Transverse colon (tissue), 4 donors: ENCODE measurements around the gene TMEM37. TPM values are rescaled to one million over a fixed set of nuclear protein-coding genes. Genes with fewer than 3 reads are reported as not detected.
"Not testable (repeated sequence)": the region's sequence is repeated elsewhere in the genome, so short reads cannot be mapped to it uniquely, and the experiment has no call there.

Experiments used
- DNase-seq: peaks from one replicate; pipeline ENCODE4 v3.0.0-alpha.2; 2019
- H3K27ac ChIP-seq, 4 donors: fragments of 200-600 bp; sonication (generic); 2 replicates each; pipeline ENCODE4 v1.5.1; 2016 to 2018; ENCODE audit warnings: inconsistent platforms in 4 of 4
- H3K27me3 ChIP-seq: fragments of 200-600 bp; sonication (generic); 2 replicates; pipeline ENCODE4 v1.5.1; 2017; ENCODE audit warnings: inconsistent platforms
- H3K36me3 ChIP-seq, 4 donors: fragments of 200-600 bp; sonication (generic); 2 replicates each; pipeline ENCODE4 v1.5.1; 2017 to 2019; ENCODE audit warnings: inconsistent platforms in 4 of 4
- H3K4me1 ChIP-seq, 4 donors: fragments of 200-600 bp; sonication (generic); 2 replicates each; pipeline ENCODE4 v1.5.1; 2017 to 2020; ENCODE audit warnings: inconsistent platforms in 4 of 4
- H3K4me3 ChIP-seq, 4 donors: fragments of 200-600 bp; sonication (generic); 1 replicate in 1 of 4; 2 replicates in 3 of 4; pipeline versions ENCODE4 v1.5.1 to v1.6.1; 2017 to 2019; ENCODE audit warnings: inconsistent platforms in 4 of 4
- H3K9me3 ChIP-seq, 2 donors: fragments of 200-600 bp; sonication (generic); 2 replicates each; pipeline ENCODE4 v1.5.1; 2017 to 2019; ENCODE audit warnings: inconsistent platforms in 2 of 2
- CTCF ChIP-seq, 5 experiments: fragments of 200-600 bp in 3 of 5; fragments of 450-650 bp in 2 of 5; sonication (generic) in 3 of 5; IDR thresholded peaks; 1 replicate in 2 of 5; 2 replicates in 3 of 5; pipeline ENCODE4 v1.5.1; 2016 to 2017; ENCODE audit warnings: antibody characterized with exemption in 5 of 5, inconsistent platforms in 3 of 5, mild to moderate bottlenecking in 2 of 5, moderate library complexity in 1 of 5
- EP300 ChIP-seq: sonication (generic); formaldehyde crosslinking; IDR thresholded peaks from one replicate; pipeline ENCODE4 v1.6.1; 2017; ENCODE audit warnings: antibody characterized with exemption, low read depth
- POLR2A ChIP-seq: fragments of 450-650 bp; IDR thresholded peaks from one replicate; pipeline ENCODE4 v1.6.1; 2016; ENCODE audit warnings: antibody characterized with exemption, mild to moderate bottlenecking, moderate library complexity
- POLR2AphosphoS5 ChIP-seq, 3 donors: sonication (generic); formaldehyde crosslinking; IDR thresholded peaks; one replicate each; pipeline ENCODE4 v1.6.1; 2016; ENCODE audit warnings: antibody characterized with exemption in 3 of 3
- WGBS, 2 donors: methylation state at CpG; one replicate each; pipeline ENCODE4 v1.1.5; 2018; ENCODE audit warnings: low coverage in 1 of 2; 5-methylcytosine and 5-hydroxymethylcytosine counted together
- in situ Hi-C, 4 donors: fragments of 200-750 bp; cut with MboI; loops; one replicate each; pipeline versions ENCODE4 v1.15.0 to v1.15.1; 2017; ENCODE audit warnings: low sequenced_read_pairs in 3 of 4, low pct_ligation_motif_present in 1 of 4, low pct_unique_long_range_greater_than_20kb in 1 of 4
- intact Hi-C: fragments of 100-400 bp; cut with DNase I; formaldehyde crosslinking; loops from one replicate; pipeline ENCODE4 v1.15.1; 2023; ENCODE audit warnings: low total_unique reads
- total RNA-seq, 4 donors: library from RNA; depleted of rRNA; stranded (reverse); fragments of >200 nt; gene quantifications; one replicate each; pipeline ENCODE4 v1.1.0, GENCODE V29; 2016

TMEM37 gene
- total RNA-seq, 4 donors from 2014 or later: 18.7 to 210 (median 157) TPM

DNA sequence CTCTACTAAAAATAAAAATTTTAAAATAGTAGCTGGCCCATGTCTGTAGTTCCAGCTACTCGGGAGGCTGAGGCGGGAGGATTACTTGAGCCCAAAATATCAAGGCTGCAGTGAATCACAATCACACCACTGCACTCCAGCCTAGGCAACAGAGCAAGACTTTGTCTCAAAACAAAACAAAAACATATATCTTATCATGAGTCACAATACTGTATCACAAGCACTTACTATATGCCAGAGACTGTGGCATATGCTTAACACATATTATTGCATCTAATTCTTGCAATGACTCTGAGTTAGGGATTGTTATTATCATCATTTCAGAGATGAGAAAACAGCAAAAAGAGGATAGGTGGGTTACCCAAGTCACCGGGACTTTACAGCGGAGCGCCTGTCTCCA, 29.5 kb upstream of the TMEM37 start:
- intact Hi-C loops: loop anchor here (10.0 kb wide), 1 partner anchor 253 kb away; no protein-coding TSS in a partner anchor
- no peaks in the 10 kb centered on the region for H3K27me3 ChIP-seq
- TF ChIP-seq POLR2A: no peak
- TF ChIP-seq CTCF (IDR thresholded peaks at IDR 0.05): no peak
- no peak for TF ChIP-seq POLR2AphosphoS5 (IDR thresholded peaks at IDR 0.05)
- no peak for TF ChIP-seq EP300
- peaks cover 0 to 12% (median 7%) of the 10 kb centered on the region in 4 donors for H3K4me1 ChIP-seq
- H3K27ac ChIP-seq: peak overlapping the region; percentile 66 to 81 (median 71)
- 85 to 89% methylated on average over 4 to 5 of the region's 5 CpGs for WGBS, 2 donors
- H3K9me3 ChIP-seq: no peaks in the 10 kb centered on the region
- H3K4me3 ChIP-seq: no peak overlapping the region
- no peaks in the 10 kb centered on the region for H3K36me3 ChIP-seq
- no peak for DNase-seq
- in situ Hi-C loops: loop anchor here in 2 of 4 donors (10.0 to 25.0 kb wide), 2 partner anchors 73 to 260 kb away; no protein-coding TSS in a partner anchor

DNA sequence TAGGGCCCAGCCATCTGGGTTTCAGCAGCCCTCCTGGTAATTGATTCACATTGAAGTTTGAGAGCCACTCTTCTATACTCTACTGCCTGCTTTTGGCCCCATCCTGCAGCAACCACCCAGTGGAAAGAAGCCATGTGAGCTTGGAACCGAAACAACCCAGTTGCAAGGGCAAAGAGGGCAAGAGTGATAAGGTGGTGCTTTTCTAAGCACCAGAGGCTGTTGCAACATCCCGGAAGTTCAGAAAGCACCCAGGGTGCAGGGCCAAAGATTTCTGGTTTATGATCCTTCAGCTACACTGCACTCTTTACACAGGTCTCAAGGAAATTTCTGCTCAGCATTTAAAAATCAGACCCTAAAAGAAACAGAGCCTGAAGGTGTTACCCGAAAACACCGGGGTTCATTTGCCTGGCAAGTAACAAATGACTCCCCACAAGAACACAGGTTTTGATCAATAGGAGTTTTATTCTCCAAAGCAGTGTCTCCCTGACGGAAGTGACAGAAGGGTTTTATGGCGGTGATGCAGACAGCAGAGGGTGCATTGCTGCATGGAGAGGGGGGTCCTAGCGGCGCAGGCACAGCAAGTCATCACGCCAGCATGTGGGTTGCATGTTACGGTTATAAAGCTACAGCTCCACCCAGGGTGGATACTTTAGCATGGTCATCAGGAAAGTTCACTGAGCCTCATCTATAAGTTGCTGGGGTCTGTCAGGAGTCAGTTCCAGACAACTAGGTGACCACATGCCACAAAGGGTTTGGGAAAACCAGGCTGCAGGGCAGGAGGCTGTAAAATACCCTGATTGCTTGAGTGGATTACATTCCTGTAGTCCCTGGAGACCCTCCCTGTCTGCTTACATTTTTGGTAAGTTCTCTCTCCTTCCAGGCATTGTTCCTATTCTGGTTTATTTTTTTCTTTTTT, 28.8 kb upstream of the TMEM37 start:
- TF ChIP-seq CTCF (IDR thresholded peaks at IDR 0.05): no peak
- peak in 1 of 3 donors; percentile 53 for TF ChIP-seq POLR2AphosphoS5 (IDR thresholded peaks at IDR 0.05)
- TF ChIP-seq POLR2A: no peak
- TF ChIP-seq EP300: no peak

GRCh38 chr2:119403618-119404017, 28.0 kb upstream of the TMEM37 start:
- not testable (repeated sequence) for H3K4me3 ChIP-seq, H3K27me3 ChIP-seq, H3K9me3 ChIP-seq, H3K36me3 ChIP-seq, DNase-seq
- WGBS, 2 donors: 47 to 82% methylated on average over 4 to 12 of the region's 12 CpGs
- intact Hi-C loops: loop anchor here (10.0 kb wide), 1 partner anchor 251 kb away; no protein-coding TSS in a partner anchor
- Histone ChIP-seq H3K4me1 (peaks cover 4 to 15% (median 8%) of the 10 kb centered on the region in 4 donors), H3K27ac (peak overlapping the region; percentile 66 to 81 (median 71))
- in situ Hi-C loops: loop anchor here in 2 of 4 donors (10.0 to 25.0 kb wide), 2 partner anchors 71 to 259 kb away; no protein-coding TSS in a partner anchor

More for the DNA sequence above, 28.8 kb upstream of the TMEM37 start:
- peak; percentile 71 for DNase-seq
- H3K27ac ChIP-seq: peak overlapping the region; percentile 66 to 81 (median 71)
- H3K4me3 ChIP-seq: no peak overlapping the region
- H3K27me3 ChIP-seq: no peaks in the 10 kb centered on the region
- H3K36me3 ChIP-seq: no peaks in the 10 kb centered on the region
- H3K4me1 ChIP-seq: peaks cover under 1 to 12% (median 8%) of the 10 kb centered on the region in 4 donors
- H3K9me3 ChIP-seq: no peaks in the 10 kb centered on the region
- WGBS, 2 donors: 51% methylated on average over 10 of the region's 10 CpGs; no CpG with 5 or more reads in 1 of the 2 donors
- in situ Hi-C loops: loop anchor here in 2 of 4 donors (10.0 to 25.0 kb wide), 2 partner anchors 72 to 259 kb away; no protein-coding TSS in a partner anchor
- intact Hi-C loops: loop anchor here (10.0 kb wide), 1 partner anchor 252 kb away; no protein-coding TSS in a partner anchor

DNA sequence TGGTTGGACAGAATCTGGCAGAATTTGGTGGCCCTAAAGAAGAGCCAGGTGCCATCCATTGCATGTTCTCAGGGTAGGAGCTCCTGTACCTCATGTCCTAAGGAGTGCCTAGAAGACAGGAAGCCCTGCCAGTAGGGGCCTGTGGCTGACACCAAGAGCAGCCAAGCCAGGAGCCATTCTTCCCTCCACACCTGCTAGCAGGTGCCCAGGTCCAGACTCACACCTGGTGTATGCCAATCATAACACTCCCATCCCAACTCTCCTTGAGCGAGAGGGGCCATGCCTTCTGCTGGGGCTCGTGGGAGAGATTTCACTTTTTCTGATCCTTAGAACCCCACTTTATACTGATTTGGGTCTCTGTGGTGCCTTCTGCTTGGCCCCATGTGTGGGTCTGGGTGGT, 26.5 kb upstream of the TMEM37 start:
- H3K27me3 ChIP-seq: no peaks in the 10 kb centered on the region
- H3K4me3 ChIP-seq: no peak overlapping the region
- no peaks in the 10 kb centered on the region for H3K36me3 ChIP-seq
- no peak for DNase-seq
- in situ Hi-C loops: loop anchor here in 3 of 4 donors (5.0 to 25.0 kb wide), 3 partner anchors 62 to 257 kb away; no protein-coding TSS in a partner anchor
- TF ChIP-seq CTCF (IDR thresholded peaks at IDR 0.05): no peak
- TF ChIP-seq POLR2A: no peak
- no peak for TF ChIP-seq EP300
- TF ChIP-seq POLR2AphosphoS5 (IDR thresholded peaks at IDR 0.05): no peak
- no peaks in the 10 kb centered on the region for H3K9me3 ChIP-seq
- no peak overlapping the region for H3K27ac ChIP-seq
- 93% methylated on average over 2 of the region's 2 CpGs; no CpG with 5 or more reads in 1 of the 2 donors for WGBS, 2 donors
- intact Hi-C loops: loop anchor here (10.0 kb wide), 1 partner anchor 250 kb away; no protein-coding TSS in a partner anchor
- H3K4me1 ChIP-seq: peaks cover 4 to 19% (median 8%) of the 10 kb centered on the region in 4 donors
